Measurements from ENCODE around the gene PSAT1. TPM values are rescaled to one million over a fixed set of nuclear protein-coding genes. Genes with fewer than 3 reads are reported as not detected.

The PSAT1 gene
- total and polyA plus RNA-seq, 2 of the 13 experiments (the other 11 are each of a cell fraction or from before 2014, with no cell fraction given) = 135 to 229 TPM

DNA sequence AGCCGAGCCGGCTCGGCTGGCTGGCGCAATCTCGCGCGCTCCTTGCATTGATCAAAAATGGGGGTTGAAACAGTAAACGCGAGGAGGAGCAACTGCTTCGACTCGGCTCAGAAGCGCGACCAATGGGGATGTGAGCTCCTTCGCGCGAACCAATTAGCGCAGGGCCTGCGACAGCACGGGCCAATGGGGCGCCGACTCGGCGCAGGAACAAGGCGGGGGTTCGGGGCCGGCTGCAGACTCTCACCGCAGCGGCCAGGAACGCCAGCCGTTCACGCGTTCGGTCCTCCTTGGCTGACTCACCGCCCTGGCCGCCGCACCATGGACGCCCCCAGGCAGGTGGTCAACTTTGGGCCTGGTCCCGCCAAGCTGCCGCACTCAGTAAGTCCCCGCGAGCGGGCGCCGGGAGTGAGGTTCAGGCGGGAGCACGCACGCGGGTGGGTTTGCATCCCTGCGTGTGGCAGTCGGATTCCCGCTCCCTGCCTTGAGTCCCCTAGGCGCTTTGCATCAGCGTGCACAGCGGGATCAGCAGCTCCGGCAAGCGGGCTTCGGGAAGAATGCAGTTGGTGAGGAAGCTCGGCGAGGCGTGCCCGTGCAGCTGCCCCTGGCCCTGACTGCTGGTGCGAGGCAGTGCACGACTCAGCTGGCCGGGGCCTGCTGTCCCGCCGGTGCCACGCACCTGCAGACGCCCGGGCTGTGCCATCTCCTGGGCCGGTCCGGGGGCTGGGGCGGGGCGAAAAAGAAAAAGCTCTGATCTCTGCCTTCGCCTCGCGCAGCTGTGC lies at the start of gene PSAT1 (continued):
- TF ChIP-seq ZNF883 (CRISPR knock-in tag; IDR thresholded peaks at IDR 0.05; ENCODE audit: not compliant biosample characterization) = peak; percentile 79

DNA sequence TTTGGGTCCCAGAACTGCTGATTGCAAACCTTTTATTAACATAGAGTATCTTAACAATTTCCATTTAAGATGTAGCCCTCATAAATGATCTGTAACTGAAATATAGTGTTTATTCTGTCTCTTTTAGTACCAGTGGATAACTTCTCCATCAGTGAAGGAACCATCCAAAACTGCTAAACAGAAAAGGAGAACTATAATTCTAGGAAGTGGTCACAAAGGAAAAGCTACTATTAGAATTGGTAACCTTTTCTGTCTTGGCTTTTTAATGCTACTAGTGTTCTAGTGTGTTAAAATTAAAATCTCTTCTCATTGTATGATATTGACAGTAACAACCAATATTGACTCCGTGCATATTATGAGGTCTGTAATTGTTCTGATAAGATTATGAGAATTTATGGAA lies 48.3 kb upstream of the PSAT1 start:
- intact Hi-C loops (cut with micrococcal nuclease; ENCODE audit: unreplicated experiment) = no loop called here
- no peak overlapping the region for H3K4me3 ChIP-seq (replicated peaks in 1 of 3; ENCODE audit: insufficient read depth in 1 of 3, low read depth in 2 of 3, low read length in 3 of 3)
- H2AFZ ChIP-seq (ENCODE audit: low read length) = no peak overlapping the region
- no peak overlapping the region for H3K9ac ChIP-seq (ENCODE audit: insufficient read depth, low read depth, low read length)
- H3K4me1 ChIP-seq (ENCODE audit: insufficient read depth, low read length) = no peaks in the 10 kb centered on the region
- DNase-seq (ENCODE audit: low spot score) (no peak), FAIRE-seq (no peak), ATAC-seq (no peak)
- peaks cover 4 to 25% of the 10 kb centered on the region in 2 experiments for H3K36me3 ChIP-seq (replicated peaks in 1 of 2; ENCODE audit: control insufficient read depth in 1 of 2, insufficient read depth in 2 of 2, low read length in 2 of 2)
- CTCF ChIA-PET (ENCODE audit: low intra/inter-chr PET ratio, low total read pairs) = no interaction called here
- no peaks in the 10 kb centered on the region for H4K20me1 ChIP-seq (ENCODE audit: insufficient read depth, low read length)
- no peaks in the 10 kb centered on the region for H3K79me2 ChIP-seq (ENCODE audit: insufficient read depth, low read length)
- POLR2A ChIA-PET = no interaction called here
- WGBS (ENCODE audit: low lambda C conversion rate) = 98% methylated on average over 1 of the region's 1 CpG
- no peaks in the 10 kb centered on the region for H3K27me3 ChIP-seq (ENCODE audit: control insufficient read depth in 1 of 2, insufficient read depth in 2 of 2, low read length in 2 of 2)
- in situ Hi-C loops (cut with HindIII; ENCODE audit: extremely low pct_ligation_motif_present, low pct_unique_long_range_greater_than_20kb) = no loop called here
- H3K9me3 ChIP-seq (ENCODE audit: low read length) = no peaks in the 10 kb centered on the region
- no peak overlapping the region for H3K27ac ChIP-seq (ENCODE audit: extremely low read length, insufficient read depth, low read length)
- BruUV-seq (replicated peaks) = no TSS peak
- no peak overlapping the region for H3K4me2 ChIP-seq (ENCODE audit: low read depth, low read length)
- TF ChIP-seq NR2F6 (IDR thresholded peaks at IDR 0.05) (no peak), NR2F6 (CRISPR knock-in tag; IDR thresholded peaks at IDR 0.05) (no peak), AGO1 (IDR thresholded peaks at IDR 0.05; ENCODE audit: low read depth, low read length, poor library complexity, severe bottlenecking) (no peak), NCOA5 (CRISPR knock-in tag; IDR thresholded peaks at IDR 0.05) (no peak), ZNF83 (CRISPR knock-in tag; IDR thresholded peaks at IDR 0.05; ENCODE audit: borderline replicate concordance) (no peak), KLF11 (CRISPR knock-in tag; IDR thresholded peaks at IDR 0.05) (no peak), SIX1 (CRISPR knock-in tag; IDR thresholded peaks at IDR 0.05; ENCODE audit: borderline replicate concordance) (no peak), ZSCAN20 (CRISPR knock-in tag; IDR thresholded peaks at IDR 0.05; ENCODE audit: borderline replicate concordance) (no peak), SP1 (IDR thresholded peaks at IDR 0.05) (no peak), SP1 (CRISPR knock-in tag; IDR thresholded peaks at IDR 0.05) (no peak), ZNF350 (CRISPR knock-in tag; IDR thresholded peaks at IDR 0.05; ENCODE audit: borderline replicate concordance, low read depth) (no peak), ZNF547 (CRISPR knock-in tag; IDR thresholded peaks at IDR 0.05) (no peak), KDM5B (CRISPR knock-in tag; IDR thresholded peaks at IDR 0.05; ENCODE audit: borderline replicate concordance) (no peak), ZNF615 (CRISPR knock-in tag; IDR thresholded peaks at IDR 0.05; ENCODE audit: borderline replicate concordance) (no peak), IKZF4 (CRISPR knock-in tag; IDR thresholded peaks at IDR 0.05; ENCODE audit: borderline replicate concordance, low read depth, not compliant biosample characterization) (no peak), ISL2 (CRISPR knock-in tag; IDR thresholded peaks at IDR 0.05) (no peak), NR2C2 (CRISPR knock-in tag; IDR thresholded peaks at IDR 0.05; ENCODE audit: borderline replicate concordance) (no peak)
- TF ChIP-seq, protein P1, sequence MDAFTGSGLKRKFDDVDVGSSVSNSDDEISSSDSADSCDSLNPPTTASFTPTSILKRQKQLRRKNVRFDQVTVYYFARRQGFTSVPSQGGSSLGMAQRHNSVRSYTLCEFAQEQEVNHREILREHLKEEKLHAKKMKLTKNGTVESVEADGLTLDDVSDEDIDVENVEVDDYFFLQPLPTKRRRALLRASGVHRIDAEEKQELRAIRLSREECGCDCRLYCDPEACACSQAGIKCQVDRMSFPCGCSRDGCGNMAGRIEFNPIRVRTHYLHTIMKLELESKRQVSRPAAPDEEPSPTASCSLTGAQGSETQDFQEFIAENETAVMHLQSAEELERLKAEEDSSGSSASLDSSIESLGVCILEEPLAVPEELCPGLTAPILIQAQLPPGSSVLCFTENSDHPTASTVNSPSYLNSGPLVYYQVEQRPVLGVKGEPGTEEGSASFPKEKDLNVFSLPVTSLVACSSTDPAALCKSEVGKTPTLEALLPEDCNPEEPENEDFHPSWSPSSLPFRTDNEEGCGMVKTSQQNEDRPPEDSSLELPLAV (CRISPR knock-in tag; conservative IDR thresholded peaks at IDR 0.05; ENCODE audit: low read depth) = no peak
- TF ChIP-seq, protein P2, sequence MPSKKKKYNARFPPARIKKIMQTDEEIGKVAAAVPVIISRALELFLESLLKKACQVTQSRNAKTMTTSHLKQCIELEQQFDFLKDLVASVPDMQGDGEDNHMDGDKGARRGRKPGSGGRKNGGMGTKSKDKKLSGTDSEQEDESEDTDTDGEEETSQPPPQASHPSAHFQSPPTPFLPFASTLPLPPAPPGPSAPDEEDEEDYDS (CRISPR knock-in tag; IDR thresholded peaks at IDR 0.05) = no peak
- TF ChIP-seq, protein P3, sequence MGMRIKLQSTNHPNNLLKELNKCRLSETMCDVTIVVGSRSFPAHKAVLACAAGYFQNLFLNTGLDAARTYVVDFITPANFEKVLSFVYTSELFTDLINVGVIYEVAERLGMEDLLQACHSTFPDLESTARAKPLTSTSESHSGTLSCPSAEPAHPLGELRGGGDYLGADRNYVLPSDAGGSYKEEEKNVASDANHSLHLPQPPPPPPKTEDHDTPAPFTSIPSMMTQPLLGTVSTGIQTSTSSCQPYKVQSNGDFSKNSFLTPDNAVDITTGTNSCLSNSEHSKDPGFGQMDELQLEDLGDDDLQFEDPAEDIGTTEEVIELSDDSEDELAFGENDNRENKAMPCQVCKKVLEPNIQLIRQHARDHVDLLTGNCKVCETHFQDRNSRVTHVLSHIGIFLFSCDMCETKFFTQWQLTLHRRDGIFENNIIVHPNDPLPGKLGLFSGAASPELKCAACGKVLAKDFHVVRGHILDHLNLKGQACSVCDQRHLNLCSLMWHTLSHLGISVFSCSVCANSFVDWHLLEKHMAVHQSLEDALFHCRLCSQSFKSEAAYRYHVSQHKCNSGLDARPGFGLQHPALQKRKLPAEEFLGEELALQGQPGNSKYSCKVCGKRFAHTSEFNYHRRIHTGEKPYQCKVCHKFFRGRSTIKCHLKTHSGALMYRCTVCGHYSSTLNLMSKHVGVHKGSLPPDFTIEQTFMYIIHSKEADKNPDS (CRISPR knock-in tag; IDR thresholded peaks at IDR 0.05) = no peak

Measured in HepG2 (cell line).